ENCODE results near the gene CPNE7.

CPNE7 gene

GRCh38 chr16:89549007-89549700, 26.4 kb upstream of the CPNE7 start:
- no peak for DNase-seq

DNA sequence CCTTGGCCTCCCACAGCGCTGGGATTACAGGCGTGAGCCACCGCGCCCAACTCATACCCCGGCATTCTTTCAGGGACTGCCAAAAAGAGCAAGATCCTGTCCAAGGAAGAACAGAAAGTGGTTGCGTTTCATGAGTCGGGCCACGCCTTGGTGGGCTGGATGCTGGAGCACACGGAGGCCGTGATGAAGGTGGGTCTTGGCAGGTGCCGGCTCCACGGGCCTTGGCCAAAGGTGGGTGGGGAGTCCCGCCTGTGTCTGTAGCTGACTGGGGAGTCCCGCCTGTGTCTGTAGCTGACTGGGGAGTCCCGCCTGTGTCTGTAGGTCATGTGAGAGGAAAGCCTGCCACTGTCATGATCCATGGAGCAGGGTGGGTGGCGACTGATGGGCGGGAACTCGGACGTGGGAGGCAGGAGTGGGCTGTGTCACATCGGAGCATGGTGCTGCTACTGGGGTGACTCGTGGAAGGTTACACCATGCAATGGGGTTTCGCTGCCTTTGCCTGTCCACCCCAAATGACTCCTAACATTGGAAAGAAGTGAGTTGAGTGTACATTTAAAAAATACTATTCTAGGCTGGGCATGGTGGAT, 25.0 kb upstream of the CPNE7 start:
- no peak for DNase-seq

DNA sequence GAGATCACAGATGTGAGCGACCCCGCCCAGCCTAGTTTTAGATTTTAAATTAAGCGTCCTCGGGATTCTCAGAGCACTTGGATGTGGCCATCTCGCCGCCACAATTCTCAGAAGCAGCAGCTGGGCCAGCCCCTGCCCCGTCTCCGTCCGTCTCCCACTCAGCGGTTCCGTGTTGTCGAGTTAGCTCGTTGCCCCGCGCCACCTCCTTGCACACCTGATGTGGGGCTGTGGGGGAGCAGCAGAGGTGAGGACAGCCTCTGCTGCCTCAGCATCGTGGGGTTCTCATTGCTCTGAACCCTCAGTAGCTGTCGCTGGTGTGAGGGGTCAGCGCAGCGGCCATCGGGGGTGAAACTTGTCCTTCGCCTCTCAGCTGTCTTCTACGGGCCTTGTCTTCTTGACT, 23.2 kb upstream of the CPNE7 start:
- DNase-seq, result no peak

DNA sequence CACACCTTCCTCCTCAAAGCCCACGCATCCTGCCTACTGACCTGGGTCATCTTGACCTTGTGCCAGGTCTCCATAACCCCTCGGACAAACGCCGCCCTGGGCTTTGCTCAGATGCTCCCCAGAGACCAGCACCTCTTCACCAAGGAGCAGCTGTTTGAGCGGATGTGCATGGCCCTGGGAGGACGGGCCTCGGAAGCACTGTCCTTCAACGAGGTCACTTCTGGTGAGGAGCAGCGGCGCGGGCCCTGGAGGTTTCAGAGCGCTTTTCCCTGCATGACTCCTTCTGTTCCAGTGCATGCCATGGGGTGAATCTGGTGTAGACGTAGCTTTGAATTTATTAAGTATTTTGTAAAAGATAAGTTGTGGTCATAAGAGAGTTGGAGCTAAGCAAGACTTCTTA, 22.6 kb upstream of the CPNE7 start:
- no peak for DNase-seq

GRCh38 chr16:89553733-89554132, 21.8 kb upstream of the CPNE7 start:
- no peak for DNase-seq

GRCh38 chr16:89554343-89554742, 21.2 kb upstream of the CPNE7 start:
- DNase-seq, result no peak

GRCh38 chr16:89555265-89555664, 20.3 kb upstream of the CPNE7 start:
- no peak for DNase-seq

- no peak for DNase-seq
Measured at GRCh38 chr16:89555780-89556179, 19.8 kb upstream of the CPNE7 start.

- DNase-seq, result peak; percentile 81
Measured at GRCh38 chr16:89556750-89557689, 18.5 kb upstream of the CPNE7 start.

- DNase-seq, result no peak
Measured at GRCh38 chr16:89557690-89558490, 17.7 kb upstream of the CPNE7 start.

GRCh38 chr16:89560378-89561141, 15.0 kb upstream of the CPNE7 start, which contains the start of gene RPL13:
TSS of gene RPL13 (plus strand) at chr16:89560682. CDS start at chr16:89560960, 278 bp downstream.
- peak; percentile 98 for DNase-seq

DNA sequence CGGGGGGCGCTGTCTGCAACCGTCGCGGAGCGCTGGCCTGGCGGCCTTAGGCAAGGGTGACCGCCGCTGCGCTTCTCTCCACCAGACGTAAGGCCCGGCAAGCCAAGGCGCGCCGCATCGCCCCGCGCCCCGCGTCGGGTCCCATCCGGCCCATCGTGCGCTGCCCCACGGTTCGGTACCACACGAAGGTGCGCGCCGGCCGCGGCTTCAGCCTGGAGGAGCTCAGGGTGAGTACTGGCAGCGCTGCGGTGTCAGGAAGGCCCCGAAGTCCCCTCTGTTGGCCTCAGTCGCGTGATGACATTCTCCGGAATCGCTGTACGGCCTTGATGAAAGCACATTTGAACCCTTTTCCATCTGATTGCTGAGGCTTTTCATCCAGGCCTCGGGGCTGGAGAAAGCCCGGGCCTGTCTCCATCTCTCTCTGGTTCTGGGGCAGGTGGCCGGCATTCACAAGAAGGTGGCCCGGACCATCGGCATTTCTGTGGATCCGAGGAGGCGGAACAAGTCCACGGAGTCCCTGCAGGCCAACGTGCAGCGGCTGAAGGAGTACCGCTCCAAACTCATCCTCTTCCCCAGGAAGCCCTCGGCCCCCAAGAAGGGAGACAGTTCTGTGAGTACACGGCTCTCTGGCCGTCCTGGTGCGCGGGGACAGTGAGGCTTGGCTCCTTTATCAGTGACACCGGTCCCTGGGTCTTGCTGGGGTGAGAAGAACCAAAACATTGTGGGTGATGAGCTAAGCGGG, 14.2 kb upstream of the CPNE7 start:
- DNase-seq, result peak; percentile 54

DNA sequence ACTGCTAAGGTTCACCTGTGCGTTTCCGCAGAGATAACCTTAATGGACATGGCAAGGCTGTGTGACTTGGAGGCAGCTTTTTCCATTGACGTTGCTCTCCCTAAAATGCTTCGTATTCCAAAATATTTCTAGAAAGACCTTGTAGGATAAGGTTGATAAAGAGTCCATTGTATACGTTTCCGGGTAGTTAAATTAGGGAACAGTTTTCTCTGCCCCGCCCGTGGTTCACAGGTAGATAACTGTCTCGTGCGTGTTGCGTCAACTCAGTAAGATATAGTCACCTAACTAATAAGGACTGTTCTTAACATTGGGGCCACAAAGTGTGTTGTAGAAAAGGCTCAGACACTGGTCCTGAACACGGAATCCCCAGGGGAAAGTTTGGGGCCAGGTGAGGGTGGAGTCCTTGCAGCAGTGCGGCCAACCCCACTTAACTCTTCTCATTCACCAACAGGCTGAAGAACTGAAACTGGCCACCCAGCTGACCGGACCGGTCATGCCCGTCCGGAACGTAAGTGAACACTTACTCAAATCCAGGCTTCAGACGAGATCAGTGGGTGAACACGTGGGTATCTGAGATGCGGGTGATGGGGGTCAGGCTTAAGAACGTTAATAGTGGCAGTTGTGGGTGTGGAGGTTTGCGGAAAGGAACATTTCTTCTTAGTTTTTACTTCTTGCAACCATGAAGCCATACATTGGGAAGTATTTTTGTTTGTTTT, 13.5 kb upstream of the CPNE7 start:
- no peak for DNase-seq

GRCh38 chr16:89562939-89563338, 12.6 kb upstream of the CPNE7 start:
- no peak for DNase-seq

GRCh38 chr16:89563639-89564392, 11.7 kb upstream of the CPNE7 start:
- DNase-seq, result peak; percentile 37

- peak; percentile 60 for DNase-seq
Measured at GRCh38 chr16:89564476-89565255, 10.9 kb upstream of the CPNE7 start.

- no peak for DNase-seq
Measured at GRCh38 chr16:89565256-89565505, 10.4 kb upstream of the CPNE7 start.

GRCh38 chr16:89565506-89566372, 9.8 kb upstream of the CPNE7 start:
- DNase-seq, result peak; percentile 73
